Measurements from ENCODE around the gene TMEM37.

GRCh38 chr2:119465687-119466086, 34.0 kb downstream of the TMEM37 start:
- no peak for TF ChIP-seq CTCF (IDR thresholded peaks at IDR 0.05)
- TF ChIP-seq POLR2A (IDR thresholded peaks at IDR 0.05; ENCODE audit: low read depth), result no peak
- TF ChIP-seq EP300 (IDR thresholded peaks at IDR 0.05), result no peak
